Bronchial epithelial cell (primary cell): ENCODE results near the gene VPS72. TPM values are rescaled to one million over a fixed set of nuclear protein-coding genes. Genes with fewer than 3 reads are reported as not detected.

Source experiments
- DNase-seq: peaks from one replicate; pipeline ENCODE4 v3.0.0-alpha.2; 2010; ENCODE audit warnings: low read depth
- FAIRE-seq: peaks from 2 replicates; lab custom pipeline; 2011; peaks lifted over from hg19 to GRCh38; lab: Jason Lieb, UNC
- H3K27me3 ChIP-seq: 2 replicates; pipeline ENCODE4 v1.5.1; 2011; ENCODE audit warnings: low read length; ENCODE audit not compliant: control insufficient read depth, insufficient read depth
- H3K36me3 ChIP-seq: 2 replicates; pipeline ENCODE4 v1.5.1; 2011; ENCODE audit warnings: low read length; ENCODE audit not compliant: control insufficient read depth, insufficient read depth
- H3K4me3 ChIP-seq: 2 replicates; pipeline ENCODE4 v1.5.1; 2011; ENCODE audit warnings: mild to moderate bottlenecking, low read depth, low read length, control low read depth
- total RNA-seq: library from RNA; depleted of rRNA; stranded (reverse); fragments of >200 nt; gene quantifications from 2 replicates; pipeline ENCODE4 v1.2.1, GENCODE V29; 2014
- TF ChIP-seq, protein P1 (sequence below): IDR thresholded peaks from 2 replicates; pipeline ENCODE4 v1.5.1; 2011; ENCODE audit warnings: mild to moderate bottlenecking, moderate library complexity, low read length, control low read depth, inconsistent platforms; ENCODE audit not compliant: insufficient read depth, severe bottlenecking

Gene VPS72
- total RNA-seq, 1 donor from 2014 or later, result 64.2 TPM

DNA sequence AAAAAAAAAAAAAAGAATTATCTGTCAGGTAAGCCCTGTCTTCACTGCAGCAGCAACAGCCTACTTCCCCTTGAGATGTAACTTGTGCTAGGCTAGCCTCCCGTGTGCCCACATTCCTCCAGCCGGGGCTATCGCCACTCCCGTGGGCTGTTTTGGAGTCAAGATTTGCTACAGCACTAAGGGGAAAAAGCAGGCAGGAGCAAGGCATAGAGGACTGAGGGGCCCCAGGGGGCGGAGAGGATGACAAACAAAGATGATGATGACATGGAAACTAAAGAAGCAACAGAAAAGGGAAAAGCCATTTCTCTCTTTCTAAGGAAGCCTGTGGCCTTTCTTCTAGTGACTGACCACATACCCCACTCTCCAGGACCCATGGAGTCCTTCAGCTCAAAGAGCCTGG, 31.7 kb downstream of the VPS72 start:
- DNase-seq, result no peak
- Histone ChIP-seq H3K36me3 (peaks cover 10% of the 10 kb centered on the region), H3K4me3 (no peak overlapping the region), H3K27me3 (no peaks in the 10 kb centered on the region)
- TF ChIP-seq, protein P1, sequence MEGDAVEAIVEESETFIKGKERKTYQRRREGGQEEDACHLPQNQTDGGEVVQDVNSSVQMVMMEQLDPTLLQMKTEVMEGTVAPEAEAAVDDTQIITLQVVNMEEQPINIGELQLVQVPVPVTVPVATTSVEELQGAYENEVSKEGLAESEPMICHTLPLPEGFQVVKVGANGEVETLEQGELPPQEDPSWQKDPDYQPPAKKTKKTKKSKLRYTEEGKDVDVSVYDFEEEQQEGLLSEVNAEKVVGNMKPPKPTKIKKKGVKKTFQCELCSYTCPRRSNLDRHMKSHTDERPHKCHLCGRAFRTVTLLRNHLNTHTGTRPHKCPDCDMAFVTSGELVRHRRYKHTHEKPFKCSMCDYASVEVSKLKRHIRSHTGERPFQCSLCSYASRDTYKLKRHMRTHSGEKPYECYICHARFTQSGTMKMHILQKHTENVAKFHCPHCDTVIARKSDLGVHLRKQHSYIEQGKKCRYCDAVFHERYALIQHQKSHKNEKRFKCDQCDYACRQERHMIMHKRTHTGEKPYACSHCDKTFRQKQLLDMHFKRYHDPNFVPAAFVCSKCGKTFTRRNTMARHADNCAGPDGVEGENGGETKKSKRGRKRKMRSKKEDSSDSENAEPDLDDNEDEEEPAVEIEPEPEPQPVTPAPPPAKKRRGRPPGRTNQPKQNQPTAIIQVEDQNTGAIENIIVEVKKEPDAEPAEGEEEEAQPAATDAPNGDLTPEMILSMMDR, result no peak
- FAIRE-seq, result no peak

- no peak for DNase-seq
- Histone ChIP-seq H3K27me3 (no peaks in the 10 kb centered on the region), H3K36me3 (peaks cover 10% of the 10 kb centered on the region), H3K4me3 (no peak overlapping the region)
- no peak for FAIRE-seq
- TF ChIP-seq, protein P1, result no peak
Observed at GRCh38 chr1:151157067-151157531, 32.9 kb downstream of the VPS72 start.

- no peak for DNase-seq
- no peaks in the 10 kb centered on the region for H3K27me3 ChIP-seq
- H3K4me3 ChIP-seq, result no peak within 1 kb of the TSS
- H3K36me3 ChIP-seq, result peaks cover 8% of the 10 kb centered on the region
- TF ChIP-seq, protein P1, result no peak
- no peak for FAIRE-seq
Observed at GRCh38 chr1:151156515-151156819, 33.5 kb downstream of the VPS72 start, which contains the start of gene TNFAIP8L2. Gene TNFAIP8L2, plus strand, starts transcription at chr1:151156649. Its CDS starts 2,049 bp downstream, at chr1:151158698.

DNA sequence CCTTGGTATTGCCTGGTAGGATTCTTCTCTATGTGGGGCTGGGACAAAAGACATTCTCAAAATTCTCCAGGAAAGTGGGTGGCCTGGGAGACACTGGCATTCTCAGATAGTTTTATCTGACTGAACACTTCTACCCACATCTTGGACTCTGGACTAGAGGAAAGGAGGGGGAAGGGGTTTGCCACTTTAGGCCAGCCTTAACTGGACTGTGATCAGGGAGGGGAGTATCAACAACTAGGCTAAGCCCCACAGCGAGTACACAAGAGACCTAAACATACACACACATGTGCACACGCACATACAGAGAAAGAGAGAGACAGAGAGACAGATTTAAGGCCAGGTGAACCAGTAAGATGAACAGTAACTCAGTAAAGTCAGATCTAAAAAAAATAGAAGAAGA, 42.3 kb downstream of the VPS72 start:
- TF ChIP-seq, protein P1, result no peak
- FAIRE-seq (no peak), DNase-seq (no peak)
- H3K4me3 ChIP-seq, result no peak overlapping the region
- H3K36me3 ChIP-seq, result no peaks in the 10 kb centered on the region
- peaks cover 2% of the 10 kb centered on the region for H3K27me3 ChIP-seq

DNA sequence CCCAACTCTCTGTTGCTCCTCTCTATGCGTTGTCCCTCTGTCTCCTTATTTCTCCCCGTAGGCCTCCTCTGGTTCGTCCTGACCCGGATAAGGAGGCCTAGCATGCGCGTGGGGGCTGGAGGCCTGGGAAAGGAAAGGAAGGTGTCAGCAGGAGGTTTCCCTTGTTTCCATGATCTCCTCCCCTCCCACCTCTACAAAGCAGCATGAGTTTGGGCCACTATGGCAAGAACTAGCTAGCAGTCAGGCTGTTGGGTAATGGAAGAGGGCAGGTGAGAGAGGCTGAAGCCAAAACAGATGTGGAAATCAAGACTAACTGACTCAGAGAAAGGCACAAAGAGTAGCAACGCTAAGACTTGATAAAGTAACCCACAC, 42.9 kb downstream of the VPS72 start:
- H3K27me3 ChIP-seq, result peaks cover 2% of the 10 kb centered on the region
- peak overlapping the region; percentile 63 for H3K4me3 ChIP-seq
- DNase-seq, result peak; percentile 62
- no peak for FAIRE-seq
- no peaks in the 10 kb centered on the region for H3K36me3 ChIP-seq
- TF ChIP-seq, protein P1, result no peak

GRCh38 chr1:151146412-151147131, 43.4 kb downstream of the VPS72 start, which contains the start of gene SEMA6C:
Gene SEMA6C, minus strand, starts transcription at chr1:151146631. Its CDS starts 4,010 bp downstream, at chr1:151142621.
- H3K36me3 ChIP-seq, result no peaks in the 10 kb centered on the region
- peak within 1 kb of the TSS; percentile 63 for H3K4me3 ChIP-seq
- H3K27me3 ChIP-seq, result peaks cover 2% of the 10 kb centered on the region
- DNase-seq, result peak; percentile 81
- TF ChIP-seq, protein P1, result no peak
- no peak for FAIRE-seq
